22Rv1 (cell line): Measurements from ENCODE around the gene OPRL1.

Experiments
- ZFX ChIP-seq: fragments of 450-650 bp; IDR thresholded peaks from 2 replicates; pipeline ENCODE4 v1.6.1; 2017; ENCODE audit warnings: antibody characterized with exemption, borderline replicate concordance
- TF ChIP-seq, protein P1 (sequence below): fragments of 450-650 bp; IDR thresholded peaks from 2 replicates; pipeline ENCODE4 v1.5.1; 2017; ENCODE audit warnings: mild to moderate bottlenecking

DNA sequence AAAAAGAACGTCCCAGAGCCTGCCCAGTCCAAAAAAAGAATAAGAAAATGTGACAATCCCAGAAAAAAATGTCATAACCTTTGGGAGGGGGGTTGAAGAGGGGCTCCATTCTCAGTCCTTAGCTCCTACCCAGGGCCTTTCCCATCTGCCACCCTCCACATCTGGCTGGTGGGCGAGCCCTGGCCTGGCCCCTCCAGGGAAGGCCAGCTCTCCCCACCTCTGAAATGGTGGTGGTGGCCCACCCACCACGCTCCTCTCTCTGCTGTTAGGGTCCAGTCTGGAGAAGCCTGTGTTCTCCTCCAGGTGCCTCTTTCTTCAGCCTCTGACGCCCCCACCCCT, 979 bp upstream of the OPRL1 start:
- TF ChIP-seq, protein P1, sequence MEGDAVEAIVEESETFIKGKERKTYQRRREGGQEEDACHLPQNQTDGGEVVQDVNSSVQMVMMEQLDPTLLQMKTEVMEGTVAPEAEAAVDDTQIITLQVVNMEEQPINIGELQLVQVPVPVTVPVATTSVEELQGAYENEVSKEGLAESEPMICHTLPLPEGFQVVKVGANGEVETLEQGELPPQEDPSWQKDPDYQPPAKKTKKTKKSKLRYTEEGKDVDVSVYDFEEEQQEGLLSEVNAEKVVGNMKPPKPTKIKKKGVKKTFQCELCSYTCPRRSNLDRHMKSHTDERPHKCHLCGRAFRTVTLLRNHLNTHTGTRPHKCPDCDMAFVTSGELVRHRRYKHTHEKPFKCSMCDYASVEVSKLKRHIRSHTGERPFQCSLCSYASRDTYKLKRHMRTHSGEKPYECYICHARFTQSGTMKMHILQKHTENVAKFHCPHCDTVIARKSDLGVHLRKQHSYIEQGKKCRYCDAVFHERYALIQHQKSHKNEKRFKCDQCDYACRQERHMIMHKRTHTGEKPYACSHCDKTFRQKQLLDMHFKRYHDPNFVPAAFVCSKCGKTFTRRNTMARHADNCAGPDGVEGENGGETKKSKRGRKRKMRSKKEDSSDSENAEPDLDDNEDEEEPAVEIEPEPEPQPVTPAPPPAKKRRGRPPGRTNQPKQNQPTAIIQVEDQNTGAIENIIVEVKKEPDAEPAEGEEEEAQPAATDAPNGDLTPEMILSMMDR, result no peak
- no peak for TF ChIP-seq ZFX
